Measurements from ENCODE around the gene SORBS1.

DNA sequence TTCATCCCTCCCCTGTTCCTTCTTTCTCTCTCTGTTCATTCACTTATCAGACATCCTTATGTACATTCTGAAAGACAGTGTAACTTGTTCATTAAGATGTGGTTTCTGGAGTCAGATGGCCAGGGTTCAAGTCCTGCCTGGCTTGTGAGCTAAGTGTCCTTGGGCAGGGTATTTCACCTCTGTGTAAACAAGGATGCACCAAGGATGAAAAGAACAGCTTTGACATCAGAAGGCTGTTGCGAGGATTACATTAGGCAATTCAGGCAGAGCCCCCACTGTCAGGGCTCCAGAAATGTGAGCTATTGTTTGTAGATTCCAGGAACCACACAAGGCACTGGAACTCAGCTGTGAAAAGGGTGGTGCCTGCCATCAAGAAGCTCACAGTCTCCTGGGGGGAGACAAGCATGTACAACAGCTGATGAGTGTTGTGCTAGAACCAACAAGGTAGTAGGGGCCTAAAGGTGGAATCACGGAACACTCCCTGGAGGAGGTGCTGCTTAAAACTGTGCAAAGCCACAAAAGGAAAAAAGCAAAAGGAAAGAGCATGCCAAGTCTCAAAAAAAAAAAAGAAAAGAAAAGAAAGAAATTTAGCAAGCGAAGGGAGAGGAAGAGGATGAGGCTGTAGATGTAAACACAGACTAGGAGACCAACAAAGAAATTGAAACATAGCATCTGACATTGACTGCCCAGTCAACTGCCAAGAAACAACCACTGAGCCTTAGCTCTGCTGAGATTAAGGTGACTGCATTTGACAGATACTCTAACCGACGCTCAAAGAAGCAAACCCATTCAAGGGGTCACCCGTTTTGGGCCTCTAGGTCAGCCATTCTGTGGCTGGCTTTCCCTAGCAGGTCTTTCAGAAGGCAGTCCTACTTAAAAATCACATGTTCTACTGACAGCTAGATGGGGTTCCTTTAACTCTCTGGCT, 282.8 kb downstream of the SORBS1 start:
- TF ChIP-seq EZH2 (IDR thresholded peaks at IDR 0.05; ENCODE audit: insufficient read depth, poor library complexity, severe bottlenecking): no peak
- TF ChIP-seq EZH2phosphoT487 (IDR thresholded peaks at IDR 0.05; ENCODE audit: insufficient read depth, low read depth): no peak

Data from GM23248 (cell line).